ENCODE results near the gene MOV10. TPM values are rescaled to one million over a fixed set of nuclear protein-coding genes. Genes with fewer than 3 reads are reported as not detected.

MOV10 gene
- total and polyA plus RNA-seq, 2 of the 13 experiments (the other 11 are each of a cell fraction or from before 2014, with no cell fraction given): 56.4 to 58.2 TPM

DNA sequence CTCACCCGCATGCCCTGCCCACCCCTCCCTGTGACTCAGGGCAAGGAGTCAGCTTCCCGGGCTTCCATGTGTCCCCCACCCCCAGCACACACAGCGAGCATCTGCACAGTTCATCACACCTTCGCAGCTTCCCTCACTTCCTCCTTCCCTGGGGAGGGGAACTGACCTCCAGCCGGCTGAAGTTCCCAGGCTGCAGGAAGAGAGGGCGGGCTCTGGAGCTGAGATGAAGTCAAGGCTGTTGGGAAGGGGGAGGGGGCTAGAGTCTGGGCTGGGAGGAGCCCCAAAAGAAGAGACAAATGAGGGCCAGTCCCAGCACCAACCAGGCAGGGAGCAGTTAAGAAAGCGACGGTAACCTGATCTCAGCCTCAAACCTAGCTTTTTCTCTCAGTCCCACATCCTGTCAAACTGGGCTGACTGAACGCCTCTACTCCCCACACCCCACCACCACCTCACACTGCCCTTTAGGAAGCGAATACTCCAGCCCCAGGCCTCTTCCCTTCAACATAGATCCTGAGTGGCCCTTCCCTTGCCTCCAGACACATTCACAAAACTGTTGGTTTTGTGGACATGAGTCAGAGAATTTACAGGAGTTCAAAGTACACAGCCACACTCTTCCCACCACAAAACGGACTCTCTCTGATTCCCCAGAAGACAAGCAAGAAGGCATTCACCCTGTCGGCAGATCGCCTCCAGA, 30.6 kb downstream of the MOV10 start (continued):
- TF ChIP-seq, protein P1, sequence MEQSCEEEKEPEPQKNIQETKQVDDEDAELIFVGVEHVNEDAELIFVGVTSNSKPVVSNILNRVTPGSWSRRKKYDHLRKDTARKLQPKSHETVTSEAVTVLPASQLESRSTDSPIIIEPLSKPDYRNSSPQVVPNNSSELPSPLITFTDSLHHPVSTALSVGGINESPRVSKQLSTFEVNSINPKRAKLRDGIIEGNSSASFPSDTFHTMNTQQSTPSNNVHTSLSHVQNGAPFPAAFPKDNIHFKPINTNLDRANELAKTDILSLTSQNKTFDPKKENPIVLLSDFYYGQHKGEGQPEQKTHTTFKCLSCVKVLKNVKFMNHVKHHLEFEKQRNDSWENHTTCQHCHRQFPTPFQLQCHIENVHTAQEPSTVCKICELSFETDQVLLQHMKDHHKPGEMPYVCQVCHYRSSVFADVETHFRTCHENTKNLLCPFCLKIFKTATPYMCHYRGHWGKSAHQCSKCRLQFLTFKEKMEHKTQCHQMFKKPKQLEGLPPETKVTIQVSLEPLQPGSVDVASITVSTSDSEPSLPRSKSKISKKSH (CRISPR knock-in tag; IDR thresholded peaks at IDR 0.05; ENCODE audit: borderline replicate concordance): 0 out of 2 replicates have a peak, but pooled peaks have one; percentile 42
- TF ChIP-seq U2AF1 (optimal IDR thresholded peaks at IDR 0.05; ENCODE audit: low read depth, low read length) (no peak), MED13 (CRISPR knock-in tag; IDR thresholded peaks at IDR 0.05) (no peak), TMF1 (CRISPR knock-in tag; IDR thresholded peaks at IDR 0.05; ENCODE audit: low read depth) (no peak), NONO (IDR thresholded peaks at IDR 0.05) (no peak), NONO (CRISPR knock-in tag; conservative IDR thresholded peaks at IDR 0.05) (peak; percentile 73; the same call in 1 of the 2 replicates), ZNF883 (CRISPR knock-in tag; IDR thresholded peaks at IDR 0.05; ENCODE audit: not compliant biosample characterization) (peak; percentile 81), TOPORS (CRISPR knock-in tag; IDR thresholded peaks at IDR 0.05) (no peak), CHCHD3 (CRISPR knock-in tag; IDR thresholded peaks at IDR 0.05) (no peak), TAF1 (CRISPR knock-in tag; IDR thresholded peaks at IDR 0.05) (peak; percentile 61; the same call in 1 of the 2 replicates), CBX1 (IDR thresholded peaks at IDR 0.05; ENCODE audit: low read depth) (no peak), ZBTB21 (CRISPR knock-in tag; IDR thresholded peaks at IDR 0.05) (no peak), PRPF4 (IDR thresholded peaks at IDR 0.05; ENCODE audit: low read depth, low read length, poor library complexity, severe bottlenecking) (no peak), ZNF230 (CRISPR knock-in tag; IDR thresholded peaks at IDR 0.05) (0 out of 2 replicates have a peak, but pooled peaks have one; percentile 34), PHF8 (CRISPR knock-in tag; IDR thresholded peaks at IDR 0.05) (no peak; the same call in 1 of the 2 replicates), ZFYVE20 (CRISPR knock-in tag; IDR thresholded peaks at IDR 0.05; ENCODE audit: borderline replicate concordance, low read depth) (no peak), ERF (CRISPR knock-in tag; IDR thresholded peaks at IDR 0.05) (no peak), ELF4 (CRISPR knock-in tag; IDR thresholded peaks at IDR 0.05; ENCODE audit: borderline replicate concordance) (no peak), NR2C2 (CRISPR knock-in tag; IDR thresholded peaks at IDR 0.05; ENCODE audit: borderline replicate concordance) (peak; percentile 39; the same call in 1 of the 2 replicates), ELF3 (CRISPR knock-in tag; IDR thresholded peaks at IDR 0.05) (peak; percentile 69), ZNF263 (CRISPR knock-in tag; IDR thresholded peaks at IDR 0.05) (peak; percentile 26; the same call in 1 of the 2 replicates)
- TF ChIP-seq, protein P2, sequence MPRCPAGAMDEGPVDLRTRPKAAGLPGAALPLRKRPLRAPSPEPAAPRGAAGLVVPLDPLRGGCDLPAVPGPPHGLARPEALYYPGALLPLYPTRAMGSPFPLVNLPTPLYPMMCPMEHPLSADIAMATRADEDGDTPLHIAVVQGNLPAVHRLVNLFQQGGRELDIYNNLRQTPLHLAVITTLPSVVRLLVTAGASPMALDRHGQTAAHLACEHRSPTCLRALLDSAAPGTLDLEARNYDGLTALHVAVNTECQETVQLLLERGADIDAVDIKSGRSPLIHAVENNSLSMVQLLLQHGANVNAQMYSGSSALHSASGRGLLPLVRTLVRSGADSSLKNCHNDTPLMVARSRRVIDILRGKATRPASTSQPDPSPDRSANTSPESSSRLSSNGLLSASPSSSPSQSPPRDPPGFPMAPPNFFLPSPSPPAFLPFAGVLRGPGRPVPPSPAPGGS (CRISPR knock-in tag; IDR thresholded peaks at IDR 0.05): peak; percentile 74; the same call in 1 of the 2 replicates
- TF ChIP-seq, protein P3, sequence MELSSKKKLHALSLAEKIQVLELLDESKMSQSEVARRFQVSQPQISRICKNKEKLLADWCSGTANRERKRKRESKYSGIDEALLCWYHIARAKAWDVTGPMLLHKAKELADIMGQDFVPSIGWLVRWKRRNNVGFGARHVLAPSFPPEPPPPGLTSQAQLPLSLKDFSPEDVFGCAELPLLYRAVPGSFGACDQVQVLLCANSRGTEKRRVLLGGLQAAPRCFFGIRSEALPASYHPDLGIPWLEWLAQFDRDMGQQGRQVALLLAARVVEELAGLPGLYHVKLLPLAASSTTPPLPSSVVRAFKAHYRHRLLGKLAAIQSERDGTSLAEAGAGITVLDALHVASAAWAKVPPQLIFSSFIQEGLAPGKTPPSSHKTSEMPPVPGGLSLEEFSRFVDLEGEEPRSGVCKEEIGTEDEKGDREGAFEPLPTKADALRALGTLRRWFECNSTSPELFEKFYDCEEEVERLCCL (CRISPR knock-in tag; IDR thresholded peaks at IDR 0.05; ENCODE audit: borderline replicate concordance): no peak
- TF ChIP-seq, protein P4, sequence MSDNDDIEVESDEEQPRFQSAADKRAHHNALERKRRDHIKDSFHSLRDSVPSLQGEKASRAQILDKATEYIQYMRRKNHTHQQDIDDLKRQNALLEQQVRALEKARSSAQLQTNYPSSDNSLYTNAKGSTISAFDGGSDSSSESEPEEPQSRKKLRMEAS (IDR thresholded peaks at IDR 0.05): peak; percentile 77
- TF ChIP-seq, protein P5, sequence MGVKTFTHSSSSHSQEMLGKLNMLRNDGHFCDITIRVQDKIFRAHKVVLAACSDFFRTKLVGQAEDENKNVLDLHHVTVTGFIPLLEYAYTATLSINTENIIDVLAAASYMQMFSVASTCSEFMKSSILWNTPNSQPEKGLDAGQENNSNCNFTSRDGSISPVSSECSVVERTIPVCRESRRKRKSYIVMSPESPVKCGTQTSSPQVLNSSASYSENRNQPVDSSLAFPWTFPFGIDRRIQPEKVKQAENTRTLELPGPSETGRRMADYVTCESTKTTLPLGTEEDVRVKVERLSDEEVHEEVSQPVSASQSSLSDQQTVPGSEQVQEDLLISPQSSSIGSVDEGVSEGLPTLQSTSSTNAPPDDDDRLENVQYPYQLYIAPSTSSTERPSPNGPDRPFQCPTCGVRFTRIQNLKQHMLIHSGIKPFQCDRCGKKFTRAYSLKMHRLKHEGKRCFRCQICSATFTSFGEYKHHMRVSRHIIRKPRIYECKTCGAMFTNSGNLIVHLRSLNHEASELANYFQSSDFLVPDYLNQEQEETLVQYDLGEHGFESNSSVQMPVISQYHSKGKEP (CRISPR knock-in tag; IDR thresholded peaks at IDR 0.05): no peak
